Sigmoid colon (tissue), 7 donors: ENCODE data around the gene HLA-DQA2. TPM values are rescaled to one million over a fixed set of nuclear protein-coding genes. Genes with fewer than 3 reads are reported as not detected.

Source experiments
- DNase-seq: peaks from one replicate; pipeline ENCODE4 v3.0.0-alpha.2; 2019
- H3K27ac ChIP-seq, 4 donors: fragments of 200-600 bp; sonication (generic); one replicate each; pipeline ENCODE4 v1.5.1; 2016 to 2019; ENCODE audit warnings: mild to moderate bottlenecking in 1 of 4
- H3K27me3 ChIP-seq, 3 donors: fragments of 200-600 bp; sonication (generic); one replicate each; pipeline ENCODE4 v1.5.1; 2019; ENCODE audit warnings: mild to moderate bottlenecking in 1 of 3
- H3K36me3 ChIP-seq, 4 donors: fragments of 200-600 bp; sonication (generic); one replicate each; pipeline ENCODE4 v1.5.1; 2016 to 2019
- H3K4me1 ChIP-seq, 4 donors: fragments of 200-600 bp; sonication (generic); one replicate each; pipeline ENCODE4 v1.5.1; 2017 to 2019
- H3K4me3 ChIP-seq, 4 donors: fragments of 200-600 bp; sonication (generic); one replicate each; pipeline ENCODE4 v1.5.1; 2017 to 2019; ENCODE audit warnings: mild to moderate bottlenecking in 2 of 4, moderate library complexity in 1 of 4
- H3K9me3 ChIP-seq, 4 donors: fragments of 200-600 bp in 3 of 4; sonication (generic) in 3 of 4; one replicate each; pipeline versions ENCODE4 v1.5.1 to v1.6.1; 2013 to 2019
- CTCF ChIP-seq, 4 experiments: fragments of 450-650 bp in 3 of 4; fragments of 200-600 bp in 1 of 4; IDR thresholded peaks; one replicate each; pipeline ENCODE4 v1.5.1; 2016 to 2019; ENCODE audit warnings: antibody characterized with exemption in 4 of 4, mild to moderate bottlenecking in 3 of 4, moderate library complexity in 2 of 4
- EP300 ChIP-seq, 4 donors: sonication (generic); formaldehyde crosslinking; IDR thresholded peaks; one replicate each; pipeline ENCODE4 v1.6.1; 2017; ENCODE audit warnings: antibody characterized with exemption in 4 of 4
- POLR2A ChIP-seq, 2 donors: fragments of 450-650 bp; IDR thresholded peaks; one replicate each; pipeline ENCODE4 v1.6.1; 2016; ENCODE audit warnings: antibody characterized with exemption in 2 of 2, mild to moderate bottlenecking in 2 of 2, moderate library complexity in 2 of 2
- POLR2AphosphoS5 ChIP-seq, 4 donors: sonication (generic); formaldehyde crosslinking; IDR thresholded peaks; one replicate each; pipeline ENCODE4 v1.6.1; 2017; ENCODE audit warnings: antibody characterized with exemption in 4 of 4
- WGBS, 2 donors: extraction: QIAGEN DNeasy Blood & Tissue Kit; methylation state at CpG; one replicate each; pipeline ENCODE4 v1.1.7; 2013; 5-methylcytosine and 5-hydroxymethylcytosine counted together
- intact Hi-C: fragments of 100-400 bp; cut with DNase I; formaldehyde crosslinking; loops from one replicate; pipeline ENCODE4 v1.15.1; 2023
- polyA plus RNA-seq, 3 donors: library from polyadenylated mRNA; stranded (reverse); fragments of 200-250 nt; gene quantifications; one replicate each; pipeline ENCODE4 v1.2.3, GENCODE V29; 2013
- small RNA-seq, 3 donors: library from RNA; depleted of rRNA; stranded (forward); fragments of <200 nt; gene quantifications; one replicate each; pipeline ENCODE3, GENCODE V24; 2016
- total RNA-seq, 4 donors: library from RNA; depleted of rRNA; stranded (reverse); fragments of >200 nt; gene quantifications; one replicate each; pipeline ENCODE4 v1.1.0, GENCODE V29; 2016
- donor health status: healthy with polysubstance abuse.
- donor health status: Bipolar disorder and iron deficiency.
- donor health status: healthy.

The HLA-DQA2 gene
- total and polyA plus RNA-seq, 7 donors: 0.17 to 1.7 (median 0.75) TPM; not detected in 3

- Histone ChIP-seq H3K36me3 (no peaks in the 10 kb centered on the region), H3K4me1 (no peaks in the 10 kb centered on the region), H3K9me3 (no peaks in the 10 kb centered on the region), H3K27ac (no peak overlapping the region), H3K27me3 (peaks cover 0 to 4% (median 0%) of the 10 kb centered on the region in 3 donors), H3K4me3 (no peak overlapping the region)
- TF ChIP-seq POLR2A (IDR thresholded peaks at IDR 0.05) (no peak), POLR2AphosphoS5 (IDR thresholded peaks at IDR 0.05) (no peak), EP300 (IDR thresholded peaks at IDR 0.05) (no peak), CTCF (IDR thresholded peaks at IDR 0.05) (peak in 3 of 4 experiments; percentile 25 to 32 (median 32))
- DNase-seq: peak; percentile 63
- WGBS, 2 donors: 24 to 46% methylated on average over 5 of the region's 5 CpGs
- intact Hi-C loops: no loop called here
These were observed 44.8 kb downstream of the HLA-DQA2 start for GRCh38 chr6:32785781-32786533.

- 46 to 74% methylated on average over 2 of the region's 2 CpGs for WGBS, 2 donors
- no peak for DNase-seq
- TF ChIP-seq POLR2A (IDR thresholded peaks at IDR 0.05): no peak
- TF ChIP-seq CTCF (IDR thresholded peaks at IDR 0.05): no peak
- no peak for TF ChIP-seq EP300 (IDR thresholded peaks at IDR 0.05)
- TF ChIP-seq POLR2AphosphoS5 (IDR thresholded peaks at IDR 0.05): no peak
- Histone ChIP-seq H3K27me3 (peaks cover 0 to 22% (median 6%) of the 10 kb centered on the region in 3 donors), H3K4me1 (no peaks in the 10 kb centered on the region), H3K4me3 (no peak overlapping the region), H3K27ac (no peak overlapping the region), H3K36me3 (no peaks in the 10 kb centered on the region), H3K9me3 (no peaks in the 10 kb centered on the region)
- intact Hi-C loops: no loop called here
These were observed 49.1 kb downstream of the HLA-DQA2 start for GRCh38 chr6:32790306-32790705.

GRCh38 chr6:32792901-32793435 lies 51.8 kb downstream of the HLA-DQA2 start:
- Histone ChIP-seq H3K9me3 (no peaks in the 10 kb centered on the region), H3K36me3 (no peaks in the 10 kb centered on the region), H3K27ac (no peak overlapping the region), H3K27me3 (peaks cover 0 to 33% (median 6%) of the 10 kb centered on the region in 3 donors), H3K4me1 (peaks cover 0 to 9% (median 2%) of the 10 kb centered on the region in 4 donors), H3K4me3 (no peak overlapping the region)
- DNase-seq: no peak
- 61 to 68% methylated on average over 3 of the region's 3 CpGs for WGBS, 2 donors
- no peak for TF ChIP-seq POLR2AphosphoS5 (IDR thresholded peaks at IDR 0.05)
- intact Hi-C loops: no loop called here

GRCh38 chr6:32794510-32794909 lies 53.3 kb downstream of the HLA-DQA2 start:
- Histone ChIP-seq H3K9me3 (peaks cover 0 to 6% (median 0%) of the 10 kb centered on the region in 4 donors), H3K27me3 (peaks cover 0 to 44% (median 6%) of the 10 kb centered on the region in 3 donors), H3K27ac (no peak overlapping the region), H3K36me3 (no peaks in the 10 kb centered on the region), H3K4me3 (no peak overlapping the region), H3K4me1 (peaks cover 0 to 9% (median 2%) of the 10 kb centered on the region in 4 donors)
- TF ChIP-seq POLR2A (IDR thresholded peaks at IDR 0.05) (no peak), CTCF (IDR thresholded peaks at IDR 0.05) (no peak), EP300 (IDR thresholded peaks at IDR 0.05) (no peak), POLR2AphosphoS5 (IDR thresholded peaks at IDR 0.05) (no peak)
- intact Hi-C loops: no loop called here
- DNase-seq: no peak
- 49 to 82% methylated on average over 2 of the region's 2 CpGs for WGBS, 2 donors

Small RNAs within 50 kb of the gene (small RNA-seq; reads per million reads assigned to genes)
- 0 reads per million in 3 donors for gene MIR3135B

Other genes with a start within 250 kb of the HLA-DQA2 start
- 10 to 100 TPM in 1 of 4 donors, 1 to 10 TPM in 2, under 1 TPM in 1; 0.71 to 20.8 (median 1.6) TPM for gene HLA-DRB5, start 211.1 kb upstream of the HLA-DQA2 start, total RNA-seq
- gene HLA-DRB5, start 211.1 kb upstream of the HLA-DQA2 start, polyA plus RNA-seq: 10 to 100 TPM in 1 of 3 donors, 1 to 10 TPM in 1, not detected in 1; 2.1 to 13.6 TPM
- 10 to 100 TPM; 23.5 to 44.6 (median 27.7) TPM for gene HLA-DRB1, start 151.5 kb upstream of the HLA-DQA2 start, total RNA-seq
- gene HLA-DRB1, start 151.5 kb upstream of the HLA-DQA2 start, polyA plus RNA-seq: 100 to 1,000 TPM in 2 of 3 donors, 10 to 100 TPM in 1; 25.8 to 414 (median 158) TPM
- gene HLA-DQA1, start 104.0 kb upstream of the HLA-DQA2 start, total RNA-seq: 1 to 10 TPM in 3 of 4 donors, under 1 TPM in 1; 0.16 to 9.5 (median 4.0) TPM
- 100 to 1,000 TPM in 2 of 3 donors, 10 to 100 TPM in 1; 32.4 to 250 (median 129) TPM for gene HLA-DQA1, start 104.0 kb upstream of the HLA-DQA2 start, polyA plus RNA-seq
- 1 to 10 TPM in 2 of 4 donors, under 1 TPM in 2; under 0.01 to 3.5 (median 1.7) TPM for gene HLA-DQB1, start 74.7 kb upstream of the HLA-DQA2 start, total RNA-seq
- 100 to 1,000 TPM in 1 of 3 donors, 10 to 100 TPM in 2; 36.6 to 182 (median 77.9) TPM for gene HLA-DQB1, start 74.7 kb upstream of the HLA-DQA2 start, polyA plus RNA-seq
- gene HLA-DQB2, start 22.1 kb downstream of the HLA-DQA2 start, total RNA-seq: 1 to 10 TPM in 1 of 4 donors, under 1 TPM in 2, not detected in 1; 0.41 to 1.1 (median 0.49) TPM
- gene HLA-DQB2, start 22.1 kb downstream of the HLA-DQA2 start, polyA plus RNA-seq: under 1 TPM in 2 of 3 donors, not detected in 1; 0.69 to 0.87 TPM
- 1 to 10 TPM in 1 of 4 donors, under 1 TPM in 1, not detected in 2; 0.68 to 1.8 TPM for gene HLA-DOB, start 75.6 kb downstream of the HLA-DQA2 start, total RNA-seq
- gene HLA-DOB, start 75.6 kb downstream of the HLA-DQA2 start, polyA plus RNA-seq: 10 to 100 TPM in 1 of 3 donors, 1 to 10 TPM in 2; 1.2 to 31.8 (median 1.6) TPM
- 1 to 10 TPM; 5.9 to 9.2 (median 7.2) TPM for gene TAP2, start 97.3 kb downstream of the HLA-DQA2 start, total RNA-seq
- 10 to 100 TPM in 1 of 3 donors, 1 to 10 TPM in 2; 2.4 to 54.5 (median 3.0) TPM for gene TAP2, start 97.3 kb downstream of the HLA-DQA2 start, polyA plus RNA-seq
- 10 to 100 TPM; 34.3 to 45.7 (median 40.7) TPM for gene PSMB8, start 102.7 kb downstream of the HLA-DQA2 start, total RNA-seq
- 100 to 1,000 TPM; 199 to 305 (median 286) TPM for gene PSMB8, start 102.7 kb downstream of the HLA-DQA2 start, polyA plus RNA-seq
- 10 to 100 TPM; 22.5 to 35.0 (median 24.6) TPM for gene TAP1, start 112.3 kb downstream of the HLA-DQA2 start, total RNA-seq
- 100 to 1,000 TPM in 1 of 3 donors, 10 to 100 TPM in 2; 11.4 to 211 (median 19.2) TPM for gene TAP1, start 112.3 kb downstream of the HLA-DQA2 start, polyA plus RNA-seq
- gene PSMB9, start 112.8 kb downstream of the HLA-DQA2 start, total RNA-seq: 10 to 100 TPM; 10.2 to 23.2 (median 13.8) TPM
- 100 to 1,000 TPM in 2 of 3 donors, 10 to 100 TPM in 1; 81.1 to 233 (median 129) TPM for gene PSMB9, start 112.8 kb downstream of the HLA-DQA2 start, polyA plus RNA-seq
- 10 to 100 TPM; 10.2 to 25.3 (median 11.5) TPM for gene HLA-DMB, start 199.6 kb downstream of the HLA-DQA2 start, total RNA-seq
- 100 to 1,000 TPM in 1 of 3 donors, 10 to 100 TPM in 2; 13.2 to 108 (median 90.5) TPM for gene HLA-DMB, start 199.6 kb downstream of the HLA-DQA2 start, polyA plus RNA-seq
- gene HLA-DMA, start 211.7 kb downstream of the HLA-DQA2 start, total RNA-seq: 10 to 100 TPM; 16.3 to 26.0 (median 20.2) TPM
- 100 to 1,000 TPM in 1 of 3 donors, 10 to 100 TPM in 2; 19.8 to 131 (median 57.1) TPM for gene HLA-DMA, start 211.7 kb downstream of the HLA-DQA2 start, polyA plus RNA-seq
- 100 to 1,000 TPM in 1 of 4 donors, 10 to 100 TPM in 3; 82.4 to 116 (median 87.7) TPM for gene BRD2, start 227.2 kb downstream of the HLA-DQA2 start, total RNA-seq
- gene BRD2, start 227.2 kb downstream of the HLA-DQA2 start, polyA plus RNA-seq: 100 to 1,000 TPM in 1 of 3 donors, 10 to 100 TPM in 2; 60.6 to 135 (median 69.7) TPM